ENCODE measurements around the gene PKN1.

Gene PKN1

GRCh38 chr19:14428882-14429416 is 4.2 kb upstream of the PKN1 start:
- Histone ChIP-seq H2AFZ (ENCODE audit: low read depth, low read length) (no peak overlapping the region), H3K4me2 (ENCODE audit: insufficient read depth, low read length) (no peak overlapping the region), H3K9me3 (ENCODE audit: insufficient read depth, low read length, severe bottlenecking) (no peaks in the 10 kb centered on the region), H3K9ac (ENCODE audit: low read depth, low read length) (no peak overlapping the region), H3K4me1 (ENCODE audit: insufficient read depth, low read length) (peaks cover 17% of the 10 kb centered on the region), H3K27me3 (ENCODE audit: insufficient read depth, low read length, poor library complexity) (no peaks in the 10 kb centered on the region), H3K79me2 (ENCODE audit: insufficient read depth, low read length) (peaks cover 15% of the 10 kb centered on the region), H4K20me1 (ENCODE audit: insufficient read depth, low read length) (no peaks in the 10 kb centered on the region), H3K4me3 (ENCODE audit: low read depth in 1 of 2, low read length in 2 of 2) (no peak overlapping the region), H3K36me3 (ENCODE audit: insufficient read depth, low read length) (no peaks in the 10 kb centered on the region; the same call in 1 of the 2 replicates), H3K27ac (ENCODE audit: low read length) (no peak overlapping the region)
- no peak for ATAC-seq (ENCODE audit: insufficient read depth, low read depth)
- TF ChIP-seq EZH2 (IDR thresholded peaks at IDR 0.05; ENCODE audit: borderline replicate concordance, low read depth, low read length, severe bottlenecking) (no peak), CTCF (IDR thresholded peaks at IDR 0.05; ENCODE audit: borderline replicate concordance, extremely low read depth, low read length, poor library complexity, severe bottlenecking) (no peak)
- no peak for DNase-seq

GRCh38 chr19:14430712-14431111 is 2.4 kb upstream of the PKN1 start:
- peaks cover 32% of the 10 kb centered on the region for H3K4me1 ChIP-seq (ENCODE audit: insufficient read depth, low read length)
- H3K4me2 ChIP-seq (ENCODE audit: insufficient read depth, low read length), result no peak overlapping the region
- peaks cover 10% of the 10 kb centered on the region for H4K20me1 ChIP-seq (ENCODE audit: insufficient read depth, low read length)
- H3K36me3 ChIP-seq (ENCODE audit: insufficient read depth, low read length), result peaks cover 7% of the 10 kb centered on the region
- no peaks in the 10 kb centered on the region for H3K27me3 ChIP-seq (ENCODE audit: insufficient read depth, low read length, poor library complexity)
- no peak for TF ChIP-seq CTCF (IDR thresholded peaks at IDR 0.05; ENCODE audit: borderline replicate concordance, extremely low read depth, low read length, poor library complexity, severe bottlenecking)
- no peak for TF ChIP-seq EZH2 (IDR thresholded peaks at IDR 0.05; ENCODE audit: borderline replicate concordance, low read depth, low read length, severe bottlenecking)
- no peak overlapping the region for H3K9ac ChIP-seq (ENCODE audit: low read depth, low read length)
- no peak overlapping the region for H2AFZ ChIP-seq (ENCODE audit: low read depth, low read length)
- no peak overlapping the region for H3K4me3 ChIP-seq (ENCODE audit: low read depth in 1 of 2, low read length in 2 of 2)
- peaks cover 33% of the 10 kb centered on the region for H3K79me2 ChIP-seq (ENCODE audit: insufficient read depth, low read length)
- H3K27ac ChIP-seq (ENCODE audit: low read length), result no peak overlapping the region
- no peak for ATAC-seq (ENCODE audit: insufficient read depth, low read depth)
- H3K9me3 ChIP-seq (ENCODE audit: insufficient read depth, low read length, severe bottlenecking), result no peaks in the 10 kb centered on the region
- no peak for DNase-seq

GRCh38 chr19:14433554-14434501 is 722 bp downstream of the PKN1 start:
- Histone ChIP-seq H3K9me3 (ENCODE audit: insufficient read depth, low read length, severe bottlenecking) (no peaks in the 10 kb centered on the region), H3K27me3 (ENCODE audit: insufficient read depth, low read length, poor library complexity) (no peaks in the 10 kb centered on the region), H3K4me2 (ENCODE audit: insufficient read depth, low read length) (peak overlapping the region; percentile 76), H3K4me1 (ENCODE audit: insufficient read depth, low read length) (peaks cover 36% of the 10 kb centered on the region), H4K20me1 (ENCODE audit: insufficient read depth, low read length) (peaks cover 10% of the 10 kb centered on the region), H3K36me3 (ENCODE audit: insufficient read depth, low read length) (peaks cover 14% of the 10 kb centered on the region), H3K79me2 (ENCODE audit: insufficient read depth, low read length) (peaks cover 64% of the 10 kb centered on the region), H3K27ac (ENCODE audit: low read length) (peak overlapping the region; percentile 74), H2AFZ (ENCODE audit: low read depth, low read length) (peak overlapping the region; percentile 61), H3K9ac (ENCODE audit: low read depth, low read length) (peak overlapping the region; percentile 88), H3K4me3 (ENCODE audit: low read depth in 1 of 2, low read length in 2 of 2) (peak overlapping the region; percentile 69 to 84; a peak in 3 of 4 replicates)
- DNase-seq, result peak; percentile 48
- peak; percentile 43 for ATAC-seq (ENCODE audit: insufficient read depth, low read depth)
- TF ChIP-seq EZH2 (IDR thresholded peaks at IDR 0.05; ENCODE audit: borderline replicate concordance, low read depth, low read length, severe bottlenecking) (no peak), CTCF (IDR thresholded peaks at IDR 0.05; ENCODE audit: borderline replicate concordance, extremely low read depth, low read length, poor library complexity, severe bottlenecking) (no peak)
